GM12892 (cell line): Measurements from ENCODE around the gene INHA.

Experiments
- DNase-seq: peaks from one replicate; pipeline ENCODE4 v3.0.0; 2011; ENCODE audit not compliant: insufficient read length
- FAIRE-seq: peaks from 2 replicates; lab custom pipeline; 2011; peaks lifted over from hg19 to GRCh38; lab: Jason Lieb, UNC
- POLR2A ChIP-seq: IDR thresholded peaks from 2 replicates; pipeline ENCODE4 v1.6.1; 2011; ENCODE audit warnings: low read depth, low read length, control low read depth
- POLR2AphosphoS5 ChIP-seq: IDR thresholded peaks from 2 replicates; pipeline ENCODE4 v1.6.1; 2011; ENCODE audit warnings: low read depth, low read length, control low read depth
- TAF1 ChIP-seq: IDR thresholded peaks from 2 replicates; pipeline ENCODE4 v1.6.1; 2011; ENCODE audit warnings: low read depth, mild to moderate bottlenecking, control low read depth, low read length, borderline replicate concordance

The INHA gene

GRCh38 chr2:219571311-219572236, 536 bp upstream of the INHA start, which contains the start of gene OBSL1:
Gene OBSL1 (minus strand): TSS chr2:219571539. CDS start chr2:219571232, 307 bp downstream.
- FAIRE-seq (no peak), DNase-seq (peak; percentile 39)
- no peak for TF ChIP-seq POLR2AphosphoS5
- no peak for TF ChIP-seq POLR2A
- no peak for TF ChIP-seq TAF1

- DNase-seq (no peak), FAIRE-seq (no peak)
Measured at GRCh38 chr2:219573166-219573565, 1.1 kb downstream of the INHA start.

GRCh38 chr2:219574484-219575311, 2.6 kb downstream of the INHA start:
- DNase-seq (peak; percentile 5), FAIRE-seq (no peak)
- TF ChIP-seq POLR2A (no peak), POLR2AphosphoS5 (no peak), TAF1 (no peak)

More at GRCh38 chr2:219573166-219573565, 1.1 kb downstream of the INHA start:
- TF ChIP-seq POLR2AphosphoS5 (no peak), POLR2A (no peak), TAF1 (no peak)

- no peak for TF ChIP-seq POLR2AphosphoS5
- TF ChIP-seq POLR2A: no peak
- no peak for TF ChIP-seq TAF1
- FAIRE-seq (no peak), DNase-seq (no peak)
Measured at GRCh38 chr2:219575566-219576504, 3.7 kb downstream of the INHA start.

- DNase-seq (no peak), FAIRE-seq (no peak)
Measured at GRCh38 chr2:219576505-219577388, 4.6 kb downstream of the INHA start.

GRCh38 chr2:219578811-219579613, 6.9 kb downstream of the INHA start:
- TF ChIP-seq TAF1: no peak
- TF ChIP-seq POLR2A: no peak
- no peak for TF ChIP-seq POLR2AphosphoS5
- DNase-seq: no peak
- no peak for FAIRE-seq

More at GRCh38 chr2:219576505-219577388, 4.6 kb downstream of the INHA start:
- TF ChIP-seq TAF1 (no peak), POLR2AphosphoS5 (no peak), POLR2A (no peak)

GRCh38 chr2:219581346-219581745, 9.2 kb downstream of the INHA start:
- DNase-seq: no peak
- no peak for TF ChIP-seq POLR2A
- FAIRE-seq: no peak

GRCh38 chr2:219591091-219591490, 19.0 kb downstream of the INHA start:
- TF ChIP-seq POLR2A (no peak), TAF1 (no peak), POLR2AphosphoS5 (no peak)
- DNase-seq (no peak), FAIRE-seq (no peak)

- TF ChIP-seq POLR2A (no peak), TAF1 (no peak)
- DNase-seq (no peak), FAIRE-seq (no peak)
Measured at GRCh38 chr2:219592736-219593135, 20.6 kb downstream of the INHA start.

- DNase-seq (no peak), FAIRE-seq (no peak)
- TF ChIP-seq POLR2AphosphoS5 (no peak), TAF1 (no peak), POLR2A (no peak)
Measured at GRCh38 chr2:219593154-219593553, 21.0 kb downstream of the INHA start.
